ENCODE measurements around the gene APOBEC3A. TPM values are rescaled to one million over a fixed set of nuclear protein-coding genes. Genes with fewer than 3 reads are reported as not detected.
"Not testable (repeated sequence)": the region's sequence is repeated elsewhere in the genome, so short reads cannot be mapped to it uniquely, and the experiment has no call there.

The APOBEC3A gene
- total RNA-seq, 6 experiments from 2014 or later: not detected

DNA sequence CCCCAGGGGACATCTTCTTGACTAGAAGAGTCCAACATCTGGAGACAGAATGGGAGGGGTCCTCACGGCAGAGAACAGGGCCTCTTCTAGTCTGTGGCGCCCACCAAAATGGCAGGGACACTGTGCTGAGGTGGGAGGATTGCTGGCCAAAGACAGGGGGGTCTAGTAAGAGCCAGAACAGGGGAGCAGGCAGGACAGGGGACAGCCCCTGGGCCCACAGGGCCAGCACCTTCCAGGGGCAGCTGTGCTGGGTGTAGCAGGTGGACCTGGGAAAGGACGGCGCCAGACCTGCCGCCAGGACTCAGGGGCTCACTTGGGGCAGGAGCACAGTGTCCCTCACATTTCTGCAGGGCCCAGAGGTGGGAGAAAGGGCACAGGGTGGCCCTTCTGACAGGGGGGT is 858 bp upstream of the APOBEC3A start:
- Mint-ChIP-seq H3K27ac (no peak overlapping the region), H3K36me3 (ENCODE audit: low read depth) (no peaks in the 10 kb centered on the region), H3K4me3 (no peak overlapping the region), H3K4me1 (ENCODE audit: low read depth) (no peaks in the 10 kb centered on the region), H3K9me3 (no peaks in the 10 kb centered on the region), H3K27me3 (ENCODE audit: insufficient read depth) (peaks cover 46% of the 10 kb centered on the region)
- TF ChIP-seq, protein P1, sequence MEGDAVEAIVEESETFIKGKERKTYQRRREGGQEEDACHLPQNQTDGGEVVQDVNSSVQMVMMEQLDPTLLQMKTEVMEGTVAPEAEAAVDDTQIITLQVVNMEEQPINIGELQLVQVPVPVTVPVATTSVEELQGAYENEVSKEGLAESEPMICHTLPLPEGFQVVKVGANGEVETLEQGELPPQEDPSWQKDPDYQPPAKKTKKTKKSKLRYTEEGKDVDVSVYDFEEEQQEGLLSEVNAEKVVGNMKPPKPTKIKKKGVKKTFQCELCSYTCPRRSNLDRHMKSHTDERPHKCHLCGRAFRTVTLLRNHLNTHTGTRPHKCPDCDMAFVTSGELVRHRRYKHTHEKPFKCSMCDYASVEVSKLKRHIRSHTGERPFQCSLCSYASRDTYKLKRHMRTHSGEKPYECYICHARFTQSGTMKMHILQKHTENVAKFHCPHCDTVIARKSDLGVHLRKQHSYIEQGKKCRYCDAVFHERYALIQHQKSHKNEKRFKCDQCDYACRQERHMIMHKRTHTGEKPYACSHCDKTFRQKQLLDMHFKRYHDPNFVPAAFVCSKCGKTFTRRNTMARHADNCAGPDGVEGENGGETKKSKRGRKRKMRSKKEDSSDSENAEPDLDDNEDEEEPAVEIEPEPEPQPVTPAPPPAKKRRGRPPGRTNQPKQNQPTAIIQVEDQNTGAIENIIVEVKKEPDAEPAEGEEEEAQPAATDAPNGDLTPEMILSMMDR (IDR thresholded peaks at IDR 0.05): no peak
- DNase-seq: no peak

DNA sequence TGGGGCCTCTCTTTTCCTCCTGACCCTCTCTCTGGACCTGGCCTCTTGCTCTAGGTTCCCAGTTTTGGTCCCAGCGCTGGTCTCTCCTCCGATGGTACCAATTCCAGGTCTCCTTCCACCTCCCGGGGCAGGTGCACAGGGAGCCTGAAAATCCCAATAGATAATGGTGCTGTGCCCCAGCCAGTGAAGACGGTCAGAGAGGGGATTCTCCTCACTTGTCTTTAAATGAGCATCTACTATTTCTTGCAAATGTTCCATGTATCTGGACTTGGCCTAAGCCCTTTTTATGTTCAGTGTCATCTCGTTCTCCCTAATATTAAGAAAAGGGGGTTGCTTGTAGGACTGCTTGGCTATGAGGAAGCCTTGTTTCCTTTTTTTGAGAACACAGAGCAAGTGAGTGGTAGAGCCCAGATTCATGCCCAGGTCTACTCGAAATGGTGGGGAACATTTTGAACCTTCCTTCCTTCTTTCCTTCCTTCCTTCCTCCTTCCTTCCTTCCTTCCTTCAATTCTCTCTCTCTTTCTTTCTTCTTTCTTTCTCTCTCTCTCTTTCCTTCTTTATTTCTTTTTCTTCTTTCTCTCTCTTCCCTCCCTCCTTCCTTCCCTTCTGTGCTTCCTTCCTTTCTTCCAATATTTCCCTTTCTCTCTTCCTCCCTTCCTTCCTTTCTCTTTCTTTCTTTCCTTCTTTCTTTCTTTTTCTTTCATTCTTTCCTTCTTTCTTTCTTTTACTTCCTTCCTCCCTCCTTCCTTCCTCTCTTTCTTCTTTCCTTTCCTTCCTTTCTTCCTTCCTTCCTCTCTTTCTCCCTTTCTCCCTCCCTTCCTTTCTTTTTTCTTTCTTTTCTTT is 620 bp downstream of the APOBEC3A start:
- no peaks in the 10 kb centered on the region for H3K9me3 Mint-ChIP-seq
- no peak for DNase-seq
- H3K4me3 Mint-ChIP-seq: no peak overlapping the region
- peaks cover 37% of the 10 kb centered on the region for H3K27me3 Mint-ChIP-seq (ENCODE audit: insufficient read depth)
- H3K36me3 Mint-ChIP-seq (ENCODE audit: low read depth): no peaks in the 10 kb centered on the region
- no peaks in the 10 kb centered on the region for H3K4me1 Mint-ChIP-seq (ENCODE audit: low read depth)
- H3K27ac Mint-ChIP-seq: no peak overlapping the region
- TF ChIP-seq, protein P1 (IDR thresholded peaks at IDR 0.05): no peak

DNA sequence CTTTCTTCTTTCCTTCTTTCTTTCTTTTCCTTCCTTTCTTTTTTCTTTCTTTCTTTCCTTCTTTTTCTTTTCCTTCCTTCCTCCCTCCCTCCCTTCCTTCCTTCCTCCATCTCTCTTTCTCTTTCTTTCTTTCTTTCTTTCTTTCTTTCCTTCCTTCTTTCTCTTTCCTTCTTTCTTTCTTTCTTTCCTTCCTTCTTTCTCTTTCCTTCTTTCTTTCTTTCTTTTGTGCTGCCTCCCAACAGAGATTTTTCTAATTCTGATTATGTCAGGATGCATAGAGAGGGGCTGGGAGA is 1.2 kb downstream of the APOBEC3A start:
- H3K4me3 Mint-ChIP-seq; H3K36me3 Mint-ChIP-seq (ENCODE audit: low read depth); H3K4me1 Mint-ChIP-seq (ENCODE audit: low read depth); DNase-seq; H3K9me3 Mint-ChIP-seq; H3K27ac Mint-ChIP-seq: not testable (repeated sequence)
- peaks cover 34% of the 10 kb centered on the region for H3K27me3 Mint-ChIP-seq (ENCODE audit: insufficient read depth)

DNA sequence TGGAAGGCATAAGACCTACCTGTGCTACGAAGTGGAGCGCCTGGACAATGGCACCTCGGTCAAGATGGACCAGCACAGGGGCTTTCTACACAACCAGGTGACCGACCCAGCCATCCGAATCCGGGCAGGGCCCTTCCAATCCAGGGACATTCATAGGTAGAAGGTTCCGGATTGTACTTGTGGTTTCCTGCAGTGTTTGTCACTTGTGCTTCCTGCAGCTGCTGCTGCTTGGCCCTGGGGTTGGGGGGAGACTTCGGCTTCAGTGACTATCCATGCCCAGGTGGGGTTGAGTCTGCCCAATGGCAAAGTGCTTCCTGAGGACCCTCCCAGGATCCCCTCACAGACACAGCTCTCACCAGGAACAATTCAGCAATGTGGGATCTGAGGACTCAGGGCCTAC is 2.2 kb downstream of the APOBEC3A start:
- H3K27ac Mint-ChIP-seq: no peak overlapping the region
- DNase-seq: no peak
- TF ChIP-seq, protein P1 (IDR thresholded peaks at IDR 0.05): no peak
- no peaks in the 10 kb centered on the region for H3K4me1 Mint-ChIP-seq (ENCODE audit: low read depth)
- no peaks in the 10 kb centered on the region for H3K9me3 Mint-ChIP-seq
- H3K4me3 Mint-ChIP-seq: no peak overlapping the region
- H3K36me3 Mint-ChIP-seq (ENCODE audit: low read depth): no peaks in the 10 kb centered on the region
- peaks cover 35% of the 10 kb centered on the region for H3K27me3 Mint-ChIP-seq (ENCODE audit: insufficient read depth)

DNA sequence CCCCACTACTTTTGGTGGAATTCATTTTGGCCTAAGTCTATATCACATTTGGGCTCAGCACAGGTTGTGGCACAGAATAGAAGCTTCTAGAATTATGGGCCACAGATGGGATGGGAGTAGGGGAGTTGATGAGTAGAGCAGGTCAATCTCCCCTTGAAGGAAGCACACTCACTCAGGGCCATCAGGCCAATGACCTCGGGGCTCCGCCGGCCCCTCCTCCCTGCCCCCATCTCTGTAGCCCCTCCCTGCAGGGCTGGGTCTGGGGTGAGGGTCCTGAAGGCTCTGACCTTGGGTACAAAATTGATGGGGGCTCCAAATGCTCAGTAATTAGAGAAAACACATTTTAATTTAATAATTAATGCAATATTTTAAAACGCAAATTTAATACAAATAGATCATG is 3.3 kb downstream of the APOBEC3A start:
- not testable (repeated sequence) for H3K9me3 Mint-ChIP-seq; H3K4me1 Mint-ChIP-seq (ENCODE audit: low read depth); H3K4me3 Mint-ChIP-seq; H3K27ac Mint-ChIP-seq; H3K36me3 Mint-ChIP-seq (ENCODE audit: low read depth); DNase-seq
- peaks cover 37% of the 10 kb centered on the region for H3K27me3 Mint-ChIP-seq (ENCODE audit: insufficient read depth)

DNA sequence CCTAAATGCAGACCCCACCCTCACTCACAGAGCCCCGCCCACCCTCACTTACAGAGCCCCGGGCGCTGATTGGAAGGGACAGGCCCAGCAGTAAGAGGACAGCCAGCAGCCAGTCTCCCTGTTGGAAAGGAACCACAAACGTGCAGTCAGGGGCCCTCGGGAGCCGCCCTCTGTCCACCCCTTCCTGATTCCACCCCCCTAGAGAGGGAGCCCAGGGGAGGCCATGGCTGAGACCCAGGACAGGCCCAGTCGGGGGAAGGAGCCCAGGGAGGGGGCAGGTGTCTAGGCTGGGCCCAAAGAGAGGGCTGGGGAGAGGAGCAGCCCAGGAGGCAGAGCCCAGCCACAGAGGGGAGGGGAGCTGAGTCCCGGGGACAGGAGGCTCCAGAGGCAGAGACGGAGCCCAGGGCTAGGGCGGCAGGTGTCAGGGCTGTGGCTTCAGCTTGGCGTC is 5.9 kb downstream of the APOBEC3A start:
- not testable (repeated sequence) for H3K36me3 Mint-ChIP-seq (ENCODE audit: low read depth); H3K4me1 Mint-ChIP-seq (ENCODE audit: low read depth); H3K27ac Mint-ChIP-seq; H3K4me3 Mint-ChIP-seq; DNase-seq; H3K9me3 Mint-ChIP-seq
- peaks cover 42% of the 10 kb centered on the region for H3K27me3 Mint-ChIP-seq (ENCODE audit: insufficient read depth)

DNA sequence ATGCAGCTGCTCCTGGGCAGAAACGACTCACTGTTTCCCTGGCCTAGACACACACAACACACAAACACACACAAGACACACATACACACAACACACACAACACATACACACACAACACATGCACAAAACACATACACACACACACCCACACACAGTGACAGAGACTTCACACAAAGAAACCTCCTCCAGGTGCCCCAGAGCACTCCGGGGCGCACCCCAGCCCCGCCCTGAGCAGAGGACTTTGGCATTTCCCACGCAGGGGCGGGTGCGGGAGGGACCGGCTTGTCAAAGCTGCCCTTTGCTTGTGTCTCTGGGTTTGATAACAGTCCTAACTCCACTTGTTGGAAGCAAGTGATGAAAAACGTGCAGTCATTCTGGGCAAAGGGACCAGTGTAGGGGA is 6.5 kb downstream of the APOBEC3A start:
- Mint-ChIP-seq H3K27me3 (ENCODE audit: insufficient read depth) (peaks cover 41% of the 10 kb centered on the region), H3K4me3 (no peak overlapping the region), H3K9me3 (no peaks in the 10 kb centered on the region), H3K27ac (no peak overlapping the region), H3K36me3 (ENCODE audit: low read depth) (no peaks in the 10 kb centered on the region), H3K4me1 (ENCODE audit: low read depth) (no peaks in the 10 kb centered on the region)
- DNase-seq: no peak
- TF ChIP-seq, protein P1 (IDR thresholded peaks at IDR 0.05): no peak

Measured in HFFc6 (cell line).